Activated CD4-positive, alpha-beta T cell treated with anti-CD3 and anti-CD28 coated beads for 24 hours (primary cell): ENCODE results near the gene MED17.

Source experiments
- DNase-seq, 2 donors: peaks; one replicate each; pipeline ENCODE4 v3.0.0-alpha.2; 2020; ENCODE audit warnings: low read depth in 2 of 2

Gene MED17

DNA sequence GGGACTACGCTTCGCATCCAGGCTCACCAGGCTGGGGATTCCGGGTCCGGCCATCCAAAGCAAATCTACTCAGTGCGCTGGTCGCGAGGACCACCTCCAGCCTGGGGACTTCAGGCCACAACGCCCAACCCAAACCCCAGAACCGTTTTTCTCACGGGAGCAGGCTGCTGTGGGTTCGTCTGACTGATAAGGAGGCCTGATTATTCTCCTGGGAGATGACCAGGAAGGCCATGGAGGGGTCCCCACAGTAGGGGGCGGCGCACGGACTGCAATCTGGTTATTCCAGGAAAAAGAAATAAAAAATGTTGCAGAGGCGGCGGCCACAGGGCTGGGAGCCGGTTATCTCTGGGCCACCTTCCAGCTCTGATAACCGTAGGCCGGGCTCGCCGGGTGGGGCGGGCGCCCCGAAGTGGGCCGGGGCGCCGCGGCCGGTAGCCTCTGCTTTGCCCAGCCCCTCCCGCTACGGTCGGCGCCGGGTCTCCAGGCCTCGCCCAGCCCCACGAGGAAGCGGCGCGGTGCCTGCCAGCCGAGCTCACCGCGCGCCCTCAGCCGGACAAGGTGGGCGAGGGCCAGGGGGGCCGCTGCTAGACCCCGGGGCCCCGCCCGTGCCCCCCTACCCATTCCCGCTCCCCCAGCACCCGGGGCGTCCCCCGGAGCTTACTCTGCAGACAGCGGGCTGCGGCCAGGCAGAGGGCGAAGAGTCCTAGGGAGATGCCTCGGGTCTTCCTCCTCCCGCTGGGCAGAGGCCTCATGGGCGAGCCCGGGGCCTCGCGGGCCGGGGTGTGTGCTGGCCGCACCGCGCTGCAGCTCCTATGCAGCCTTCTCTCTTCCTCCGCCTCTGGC is 65.9 kb downstream of the MED17 start:
- DNase-seq: no peak

DNA sequence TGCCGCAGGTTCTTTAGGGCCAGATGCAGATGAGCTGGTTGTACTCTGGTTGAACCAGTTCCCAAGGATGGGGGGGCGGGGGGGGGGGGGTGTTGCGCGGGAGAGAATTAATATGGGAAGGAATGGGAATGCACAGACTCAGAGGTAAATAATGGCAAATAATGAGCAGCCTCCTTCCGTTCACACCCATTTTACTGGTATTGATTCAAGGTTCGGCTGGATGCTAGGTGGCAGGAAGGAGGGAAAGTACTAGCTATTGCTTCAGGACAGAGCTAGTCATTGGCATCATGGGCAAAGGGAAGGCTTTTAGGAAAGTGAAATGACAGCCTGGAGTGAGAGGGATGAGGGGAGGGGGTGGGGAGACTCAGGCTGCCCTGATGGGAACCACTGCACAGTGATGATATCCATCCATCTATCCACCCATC is 66.5 kb downstream of the MED17 start, which contains the start of gene VSTM5:
TSS of gene VSTM5 (minus strand) at position 25 of the 425 bp plus-strand sequence. CDS start 116 bp downstream, outside the sequence.
- no peak for DNase-seq

DNA sequence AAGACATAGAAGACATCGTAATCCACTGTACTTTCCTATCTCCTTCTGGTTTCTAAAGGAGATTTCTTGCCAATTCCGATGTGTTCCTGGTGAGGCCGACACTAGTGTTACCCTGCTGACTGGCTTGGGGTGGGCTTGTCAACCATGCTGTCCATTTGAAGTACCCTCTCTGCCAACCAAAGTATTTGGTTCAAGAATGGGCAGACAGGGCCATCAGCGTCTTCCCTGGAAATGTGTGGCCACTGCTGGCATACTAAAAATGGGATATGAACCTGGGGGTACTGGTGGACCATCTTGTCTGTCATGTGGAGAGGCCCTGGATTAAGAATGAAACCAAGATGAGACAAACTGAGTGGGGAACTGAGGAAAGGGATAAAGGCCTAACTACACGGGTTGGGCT is 68.2 kb downstream of the MED17 start:
- DNase-seq: no peak

DNA sequence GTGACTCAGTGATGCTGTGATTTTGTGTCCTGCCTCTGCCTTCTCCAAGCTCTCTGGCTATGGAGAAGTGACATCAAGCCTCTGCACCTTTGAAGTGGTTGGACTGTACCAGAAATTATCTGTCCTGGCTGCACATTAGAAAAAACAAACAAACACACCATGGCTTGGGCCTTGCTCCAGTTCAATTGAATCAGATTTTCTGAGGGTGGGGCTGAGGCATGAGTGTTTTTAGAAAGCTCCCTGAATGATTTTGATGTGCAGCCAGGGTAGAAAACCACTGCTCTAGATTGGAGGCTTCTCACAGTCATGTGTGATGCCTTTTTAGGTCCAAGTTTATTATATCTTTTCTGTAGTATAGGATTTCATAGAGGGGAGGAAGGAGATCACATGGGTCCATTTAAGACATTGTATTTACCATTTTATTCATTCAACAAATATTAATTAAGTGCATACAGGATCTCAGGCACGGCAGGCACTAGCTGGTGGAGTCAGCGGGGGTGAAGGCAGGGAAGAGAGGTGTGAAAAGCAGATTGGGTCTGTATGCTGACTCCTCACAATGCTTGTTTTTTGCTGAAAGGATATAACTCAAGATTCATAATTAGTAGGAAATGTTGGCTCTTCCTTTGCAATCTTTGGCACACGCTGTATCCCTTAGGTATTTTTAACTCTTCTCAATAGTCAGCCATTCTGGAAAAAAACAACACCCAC is 73.5 kb downstream of the MED17 start:
- DNase-seq: no peak

DNA sequence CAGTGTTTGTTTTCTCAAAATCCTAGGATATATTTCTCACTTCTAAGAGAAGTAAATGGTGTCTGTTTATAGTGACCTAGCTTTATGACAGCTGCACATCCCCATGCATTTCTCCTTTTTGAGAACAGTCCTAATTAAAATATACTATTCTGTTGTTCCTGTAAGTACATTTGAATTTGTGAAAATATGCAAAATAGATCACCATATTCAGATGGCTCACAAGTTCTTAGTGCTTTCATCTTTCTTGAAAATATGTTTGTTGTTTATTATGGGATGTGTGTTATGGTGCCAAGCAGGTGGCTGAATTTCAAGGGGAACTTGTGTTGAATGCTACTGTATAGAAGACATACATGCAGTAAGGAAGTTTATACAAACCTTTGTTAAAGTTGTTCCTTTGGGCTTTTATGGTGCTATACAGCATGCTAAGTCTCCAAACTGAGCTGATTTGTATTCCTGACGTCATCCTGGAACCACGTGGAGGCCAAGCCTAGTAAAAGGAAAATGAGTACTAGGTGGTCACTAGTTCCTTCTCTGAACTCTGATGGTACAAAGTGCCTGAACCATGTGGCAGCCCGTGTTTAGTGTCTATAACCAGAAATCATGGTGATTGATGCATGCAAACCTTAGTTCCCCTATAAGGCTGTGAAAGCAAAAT is 74.2 kb downstream of the MED17 start:
- DNase-seq: no peak

DNA sequence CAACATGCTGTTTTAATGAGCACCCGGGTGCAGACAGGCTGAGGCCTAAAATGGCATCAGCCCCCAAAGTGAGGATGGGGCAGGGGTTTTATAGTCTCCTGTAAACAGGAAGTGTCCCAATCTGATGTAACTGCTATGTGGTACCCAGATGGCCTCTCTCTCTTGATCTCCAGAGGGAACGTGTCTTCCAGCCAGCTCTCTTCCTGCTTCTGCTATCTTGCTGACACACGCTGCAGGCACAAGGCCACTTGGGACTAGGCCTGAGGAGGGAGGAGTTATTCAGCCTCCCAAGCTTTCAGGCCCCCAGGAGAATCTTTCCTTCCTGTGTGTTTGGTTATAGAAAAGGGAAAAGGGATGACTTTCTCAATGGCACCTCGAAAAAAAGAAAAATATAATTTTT is 77.7 kb downstream of the MED17 start:
- no peak for DNase-seq
